Testis (tissue), 3 donors: ENCODE measurements around the gene NLRC5. TPM values are rescaled to one million over a fixed set of nuclear protein-coding genes. Genes with fewer than 3 reads are reported as not detected.

Experiments used
- DNase-seq: peaks from one replicate; pipeline ENCODE4 v3.0.0-alpha.2; 2019
- H3K27ac ChIP-seq, 2 donors: fragments of 200-600 bp; sonication (generic); one replicate each; pipeline ENCODE4 v1.5.1; 2019
- H3K27me3 ChIP-seq: fragments of 200-600 bp; sonication (generic); one replicate; pipeline ENCODE4 v1.5.1; 2019
- H3K36me3 ChIP-seq: fragments of 200-600 bp; sonication (generic); one replicate; pipeline ENCODE4 v1.5.1; 2017; ENCODE audit warnings: low read depth; ENCODE audit errors: missing control alignments
- H3K4me1 ChIP-seq: fragments of 200-600 bp; sonication (generic); one replicate; pipeline ENCODE4 v1.5.1; 2019
- H3K4me3 ChIP-seq, 2 donors: fragments of 200-600 bp; sonication (generic); one replicate each; pipeline ENCODE4 v1.5.1; 2017 to 2019
- H3K9me3 ChIP-seq: fragments of 200-600 bp; sonication (generic); one replicate; pipeline ENCODE4 v1.5.1; 2017
- CTCF ChIP-seq, 3 experiments: fragments of 450-650 bp in 2 of 3; fragments of 200-600 bp in 1 of 3; sonication (generic) in 1 of 3; IDR thresholded peaks; one replicate each; pipeline ENCODE4 v1.5.1; 2016 to 2019; ENCODE audit warnings: antibody characterized with exemption in 3 of 3, mild to moderate bottlenecking in 2 of 3, moderate library complexity in 1 of 3
- POLR2A ChIP-seq: fragments of 450-650 bp; IDR thresholded peaks from one replicate; pipeline ENCODE4 v1.6.1; 2017; ENCODE audit warnings: antibody characterized with exemption, mild to moderate bottlenecking, moderate library complexity
- WGBS, 2 donors: methylation state at CpG; one replicate each; pipeline ENCODE4 v1.1.5; 2018; 5-methylcytosine and 5-hydroxymethylcytosine counted together
- intact Hi-C: fragments of 100-400 bp; cut with DNase I; formaldehyde crosslinking; loops from one replicate; pipeline ENCODE4 v1.15.1; 2023; ENCODE audit warnings: low total_unique reads
- polyA plus RNA-seq: library from polyadenylated mRNA; stranded (reverse); fragments of 350-450 nt; fragmentation: Illumina TruSeq; extraction: RNeasy Lipid Tissue Mini Kit (QIAGEN cat#74804); gene quantifications from one replicate; pipeline ENCODE4 v1.2.3, GENCODE V29; 2014; ENCODE audit warnings: low read depth, low replicate concordance; ENCODE audit not compliant: insufficient read depth
- total RNA-seq, 2 donors: library from RNA; depleted of rRNA; stranded (reverse); fragments of >200 nt; gene quantifications; one replicate each; pipeline ENCODE4 v1.2.3, GENCODE V29; 2016

NLRC5 gene
- total and polyA plus RNA-seq, 3 donors from 2014 or later = 10.3 to 14.9 (median 12.0) TPM

- 94 to 97% methylated on average over 6 of the region's 6 CpGs for WGBS, 2 donors
- H3K9me3 ChIP-seq = no peaks in the 10 kb centered on the region
- no peak overlapping the region for H3K4me3 ChIP-seq
- no peaks in the 10 kb centered on the region for H3K27me3 ChIP-seq
- no peaks in the 10 kb centered on the region for H3K36me3 ChIP-seq
- no peaks in the 10 kb centered on the region for H3K4me1 ChIP-seq
- DNase-seq = no peak
- intact Hi-C loops = no loop called here
- no peak overlapping the region for H3K27ac ChIP-seq
- TF ChIP-seq CTCF (IDR thresholded peaks at IDR 0.05) = no peak
- no peak for TF ChIP-seq POLR2A
Measured at GRCh38 chr16:57021757-57022156, 32.4 kb downstream of the NLRC5 start.

- Histone ChIP-seq H3K36me3 (no peaks in the 10 kb centered on the region), H3K4me3 (no peak overlapping the region), H3K4me1 (no peaks in the 10 kb centered on the region), H3K27ac (no peak overlapping the region), H3K27me3 (no peaks in the 10 kb centered on the region), H3K9me3 (no peaks in the 10 kb centered on the region)
- no peak for DNase-seq
- TF ChIP-seq CTCF (IDR thresholded peaks at IDR 0.05) = no peak
- intact Hi-C loops = no loop called here
- 90 to 94% methylated on average over 6 to 7 of the region's 7 CpGs for WGBS, 2 donors
Measured at GRCh38 chr16:57022445-57022844, 33.1 kb downstream of the NLRC5 start.

GRCh38 chr16:57023541-57024249 is 34.3 kb downstream of the NLRC5 start:
- DNase-seq = no peak
- Histone ChIP-seq H3K36me3 (no peaks in the 10 kb centered on the region), H3K4me3 (no peak overlapping the region), H3K9me3 (no peaks in the 10 kb centered on the region), H3K27me3 (no peaks in the 10 kb centered on the region), H3K4me1 (no peaks in the 10 kb centered on the region), H3K27ac (no peak overlapping the region)
- no peak for TF ChIP-seq CTCF (IDR thresholded peaks at IDR 0.05)
- no peak for TF ChIP-seq POLR2A
- WGBS, 2 donors = 92 to 95% methylated on average over 4 to 8 of the region's 8 CpGs
- intact Hi-C loops = no loop called here

- Histone ChIP-seq H3K9me3 (no peaks in the 10 kb centered on the region), H3K36me3 (no peaks in the 10 kb centered on the region), H3K4me3 (no peak overlapping the region), H3K27ac (no peak overlapping the region), H3K4me1 (no peaks in the 10 kb centered on the region), H3K27me3 (no peaks in the 10 kb centered on the region)
- intact Hi-C loops = no loop called here
- WGBS, 2 donors = 91 to 92% methylated on average over 18 to 19 of the region's 19 CpGs
- DNase-seq = no peak
- TF ChIP-seq CTCF (IDR thresholded peaks at IDR 0.05) (no peak), POLR2A (no peak)
Measured at GRCh38 chr16:57024894-57025680, 35.7 kb downstream of the NLRC5 start.
